GM13976 (cell line): ENCODE data around the gene SLC25A24.
A peak's percentile ranks its signal among the peaks of the same experiment; 100 is the strongest.
"Not testable (repeated sequence)": the region's sequence is repeated elsewhere in the genome, so short reads cannot be mapped to it uniquely, and the experiment has no call there.

Experiments
- DNase-seq: peaks from one replicate; pipeline ENCODE4 v3.0.0; 2012; ENCODE audit warnings: low spot score
- CTCF ChIP-seq: IDR thresholded peaks from 2 replicates; pipeline ENCODE4 v1.5.1; 2012; ENCODE audit warnings: borderline replicate concordance, mild to moderate bottlenecking; ENCODE audit not compliant: insufficient read depth; ENCODE audit errors: extremely low read depth, missing control alignments, control extremely low read depth
- in situ Hi-C: fragments of 300-500 bp; cut with MboI; formaldehyde crosslinking; loops from one replicate; pipeline ENCODE4 v1.12.0; 2022; ENCODE audit warnings: low sequenced_read_pairs, mixed read lengths, inconsistent platforms; ENCODE audit not compliant: unreplicated experiment

Gene SLC25A24

DNA sequence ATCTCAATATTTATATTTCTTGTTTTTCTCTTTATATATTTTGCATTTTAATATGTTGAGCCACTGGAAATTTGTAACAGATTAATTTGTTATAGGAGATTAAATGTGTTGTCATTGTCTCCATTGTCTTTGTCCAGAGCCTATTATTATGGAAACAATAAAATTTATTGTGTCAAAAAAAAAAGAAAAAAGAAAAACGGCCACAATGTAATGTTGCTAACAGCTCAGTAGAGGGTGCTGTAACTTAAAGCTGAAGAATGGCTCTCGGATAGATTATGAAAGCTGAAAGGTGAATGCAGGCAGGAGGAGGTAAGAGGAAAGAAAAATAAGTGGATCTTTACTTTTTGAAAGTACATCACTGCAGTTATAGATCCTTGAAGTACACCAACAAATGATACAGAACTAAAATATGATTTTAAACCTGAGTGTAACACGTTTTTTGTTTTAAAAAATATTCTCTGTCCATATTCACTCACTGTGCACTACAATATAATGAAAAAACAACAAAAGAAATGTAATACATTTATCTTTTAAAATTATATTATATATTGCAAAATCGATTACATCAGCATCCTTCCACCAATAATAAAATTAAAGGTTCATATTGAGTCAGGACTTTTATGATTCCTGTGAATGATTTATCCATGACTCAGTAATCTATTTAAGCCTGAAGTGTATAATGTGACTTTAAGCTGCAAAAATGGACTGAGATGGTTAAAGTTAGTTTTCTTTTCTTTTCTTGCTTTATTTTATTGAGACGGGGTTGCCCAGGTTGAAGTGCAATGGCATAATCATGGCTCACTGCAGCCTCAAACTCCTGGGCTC lies 14.7 kb upstream of the SLC25A24 start:
- DNase-seq, in situ Hi-C loops: not testable (repeated sequence)
- TF ChIP-seq CTCF = peak; percentile 43

DNA sequence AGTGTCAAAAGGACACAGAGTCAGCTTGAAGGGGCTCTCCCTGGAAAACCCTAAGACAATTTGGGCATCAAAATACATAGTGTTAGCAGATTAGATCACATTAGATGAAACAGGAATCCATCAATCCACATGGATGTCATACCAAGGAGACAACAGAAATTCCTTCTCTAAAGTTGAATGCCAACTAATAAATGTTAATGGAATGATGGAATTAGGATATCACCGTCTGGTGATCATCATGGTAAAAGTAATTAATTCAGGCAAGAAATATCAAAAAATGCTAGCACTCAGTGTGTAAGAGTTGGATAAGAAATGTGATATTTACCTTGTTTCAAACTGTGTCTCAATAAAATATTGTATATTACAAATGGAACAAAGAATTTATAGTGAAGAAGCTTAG lies 10.9 kb upstream of the SLC25A24 start:
- in situ Hi-C loops = no loop called here
- no peak for DNase-seq
- TF ChIP-seq CTCF = no peak

- in situ Hi-C loops = no loop called here
- no peak for DNase-seq
- no peak for TF ChIP-seq CTCF
Measured at GRCh38 chr1:108209456-108210108, 9.4 kb upstream of the SLC25A24 start.

- no peak for DNase-seq
- no peak for TF ChIP-seq CTCF
- in situ Hi-C loops = no loop called here
Measured at GRCh38 chr1:108208724-108209446, 8.7 kb upstream of the SLC25A24 start.

GRCh38 chr1:108203582-108203981 lies 3.4 kb upstream of the SLC25A24 start:
- DNase-seq, in situ Hi-C loops: not testable (repeated sequence)

DNA sequence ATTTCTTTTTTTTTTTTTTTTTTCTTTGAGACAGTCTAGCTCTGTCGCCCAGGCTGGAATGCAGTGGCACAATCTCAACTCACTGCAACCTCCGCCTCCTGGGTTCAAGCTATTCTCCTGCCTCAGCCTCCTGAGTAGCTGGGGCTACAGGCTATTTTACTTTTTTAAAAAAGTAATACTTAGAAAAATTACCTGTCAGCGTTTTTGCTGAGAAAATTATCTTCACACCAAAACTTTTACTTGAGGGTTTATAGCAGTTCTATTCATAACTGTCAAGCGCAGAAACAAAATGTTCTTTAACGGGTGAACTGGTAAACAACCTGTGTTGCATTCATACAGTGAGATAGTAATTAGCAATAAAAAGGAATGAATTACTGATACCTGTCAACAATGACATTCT lies 1.5 kb upstream of the SLC25A24 start:
- in situ Hi-C loops = no loop called here
- DNase-seq = no peak
- no peak for TF ChIP-seq CTCF

DNA sequence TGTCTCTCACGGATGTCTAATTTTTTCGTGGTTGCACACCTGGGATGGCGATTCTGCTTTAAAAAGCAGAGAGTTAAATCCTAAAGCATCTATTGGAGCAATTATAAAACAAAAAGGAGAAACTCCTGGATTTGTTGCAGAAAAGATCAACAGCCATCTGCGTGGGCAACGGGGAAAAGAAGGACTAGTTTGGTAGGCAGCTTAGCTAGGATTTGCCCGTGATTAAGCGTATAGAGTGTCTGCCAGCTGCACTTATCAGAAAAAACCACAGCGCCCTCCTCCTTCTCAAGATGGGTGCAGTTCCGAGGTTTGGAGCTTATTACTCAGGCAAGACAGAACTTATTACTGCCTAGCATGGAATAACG lies 526 bp upstream of the SLC25A24 start:
- peak; percentile 52 for DNase-seq
- no peak for TF ChIP-seq CTCF
- in situ Hi-C loops = no loop called here
